NT2/D1 (cell line): Measurements from ENCODE around the gene DOCK2.
A peak's percentile ranks its signal among the peaks of the same experiment; 100 is the strongest.

ENCODE experiments used
- DNase-seq: peaks from one replicate; pipeline ENCODE4 v3.0.0-alpha.2; 2011; ENCODE audit warnings: low read depth, low spot score
- H3K27me3 ChIP-seq: 2 replicates; pipeline ENCODE4 v1.6.0; 2011; ENCODE audit warnings: mild to moderate bottlenecking; ENCODE audit not compliant: insufficient read length, insufficient read depth
- H3K36me3 ChIP-seq: 2 replicates; pipeline ENCODE4 v1.6.1; 2011; ENCODE audit warnings: mild to moderate bottlenecking, low read length, mixed read lengths; ENCODE audit not compliant: insufficient read depth, insufficient read length
- H3K4me1 ChIP-seq: 2 replicates; pipeline ENCODE4 v1.5.1; 2011; ENCODE audit not compliant: insufficient read depth, insufficient read length
- H3K4me3 ChIP-seq: 2 replicates; pipeline ENCODE4 v1.5.1; 2011; ENCODE audit warnings: low read depth; ENCODE audit not compliant: insufficient read length
- H3K9ac ChIP-seq: 2 replicates; pipeline ENCODE4 v1.6.0; 2011; ENCODE audit warnings: low read depth; ENCODE audit not compliant: insufficient read length
- H3K9me3 ChIP-seq: 2 replicates; pipeline ENCODE4 v1.5.1; 2011; ENCODE audit warnings: mild to moderate bottlenecking, low read length; ENCODE audit not compliant: insufficient read depth
- SUZ12 ChIP-seq: IDR thresholded peaks from 2 replicates; pipeline ENCODE4 v1.6.1; 2011; ENCODE audit not compliant: insufficient read length, insufficient read depth; ENCODE audit errors: extremely low read depth
- YY1 ChIP-seq: IDR thresholded peaks from 2 replicates; pipeline ENCODE4 v1.6.1; 2011; ENCODE audit not compliant: insufficient read length, insufficient read depth
- ZNF274 ChIP-seq: IDR thresholded peaks from 2 replicates; pipeline ENCODE4 v1.6.1; 2011; ENCODE audit warnings: mild to moderate bottlenecking, low read depth, low read length

Gene DOCK2

DNA sequence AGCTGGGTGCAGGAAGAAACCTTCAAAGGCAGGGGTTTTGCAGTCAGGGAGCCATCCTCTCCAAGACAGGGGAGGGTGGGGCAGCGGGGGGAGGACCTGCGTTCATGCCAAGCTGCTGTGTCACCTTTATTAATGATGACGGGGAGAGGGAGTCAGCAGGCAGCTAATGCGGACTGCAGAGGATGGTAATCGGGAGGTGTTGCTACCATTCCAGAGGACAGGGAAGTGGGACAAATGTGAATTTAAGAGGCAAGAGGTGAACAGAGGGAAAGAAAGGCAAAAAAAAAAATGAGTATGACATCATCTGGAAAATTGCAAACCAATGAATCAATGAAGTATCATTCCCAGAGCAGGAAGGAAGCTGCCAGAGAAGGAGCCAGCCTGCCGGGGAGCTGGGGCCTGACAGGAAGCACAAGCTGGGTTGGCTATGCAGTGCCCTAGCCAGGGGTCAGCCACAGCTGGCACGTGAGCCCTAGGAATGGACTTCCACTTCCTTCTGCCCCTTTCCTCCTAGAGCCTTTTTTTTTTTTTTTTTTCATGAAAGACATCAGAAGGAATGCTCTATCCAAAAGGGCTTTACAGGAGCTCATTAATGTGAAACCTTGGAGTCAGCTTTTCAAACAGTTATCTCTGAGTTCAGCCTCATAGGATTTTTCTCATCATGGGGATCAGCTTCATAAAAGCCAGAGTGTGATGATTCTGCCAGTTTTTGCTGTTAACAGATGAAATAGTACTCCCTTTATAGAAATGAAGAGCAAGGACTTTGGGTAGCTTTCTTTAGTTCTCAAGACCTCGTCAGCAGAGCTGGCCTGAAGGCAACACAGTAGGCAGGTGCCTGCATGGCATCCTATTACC is 334.1 kb downstream of the DOCK2 start:
- Histone ChIP-seq H3K36me3 (no peaks in the 10 kb centered on the region), H3K4me1 (no peaks in the 10 kb centered on the region), H3K27me3 (no peaks in the 10 kb centered on the region), H3K4me3 (no peak overlapping the region), H3K9me3 (no peaks in the 10 kb centered on the region), H3K9ac (no peak overlapping the region)
- DNase-seq, result no peak
- TF ChIP-seq ZNF274, result no peak
- no peak for TF ChIP-seq YY1
- TF ChIP-seq SUZ12, result no peak

- no peak overlapping the region for H3K4me3 ChIP-seq
- no peaks in the 10 kb centered on the region for H3K9me3 ChIP-seq
- no peaks in the 10 kb centered on the region for H3K27me3 ChIP-seq
- no peak overlapping the region for H3K9ac ChIP-seq
- no peak for TF ChIP-seq YY1
- no peak for TF ChIP-seq ZNF274
- no peak for TF ChIP-seq SUZ12
- DNase-seq, result no peak
- no peaks in the 10 kb centered on the region for H3K4me1 ChIP-seq
- H3K36me3 ChIP-seq, result no peaks in the 10 kb centered on the region
These were observed 334.7 kb downstream of the DOCK2 start for GRCh38 chr5:169971780-169972179.

DNA sequence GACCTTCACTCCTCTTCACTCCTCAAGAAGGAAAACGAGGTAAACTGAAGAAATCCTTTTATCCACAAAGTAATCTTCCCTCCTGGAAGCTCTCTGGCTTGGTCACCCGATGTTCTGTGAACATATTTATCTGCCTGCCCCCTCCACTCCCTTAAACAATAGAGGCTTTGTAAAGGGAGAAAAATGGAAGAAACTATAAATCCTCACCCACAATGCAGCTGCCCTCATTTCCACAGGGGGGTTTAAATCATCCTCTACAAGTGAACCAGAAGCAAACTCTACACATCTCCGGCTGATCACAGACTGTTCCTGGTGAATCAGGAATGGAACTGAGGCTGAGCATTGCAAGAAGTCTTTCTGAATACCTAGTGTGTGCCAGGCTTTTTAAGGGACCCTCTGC is 336.0 kb downstream of the DOCK2 start:
- TF ChIP-seq ZNF274, result no peak
- TF ChIP-seq SUZ12, result no peak
- TF ChIP-seq YY1, result no peak
- Histone ChIP-seq H3K36me3 (no peaks in the 10 kb centered on the region), H3K9me3 (no peaks in the 10 kb centered on the region), H3K4me3 (no peak overlapping the region), H3K27me3 (no peaks in the 10 kb centered on the region), H3K4me1 (no peaks in the 10 kb centered on the region), H3K9ac (no peak overlapping the region)
- no peak for DNase-seq

DNA sequence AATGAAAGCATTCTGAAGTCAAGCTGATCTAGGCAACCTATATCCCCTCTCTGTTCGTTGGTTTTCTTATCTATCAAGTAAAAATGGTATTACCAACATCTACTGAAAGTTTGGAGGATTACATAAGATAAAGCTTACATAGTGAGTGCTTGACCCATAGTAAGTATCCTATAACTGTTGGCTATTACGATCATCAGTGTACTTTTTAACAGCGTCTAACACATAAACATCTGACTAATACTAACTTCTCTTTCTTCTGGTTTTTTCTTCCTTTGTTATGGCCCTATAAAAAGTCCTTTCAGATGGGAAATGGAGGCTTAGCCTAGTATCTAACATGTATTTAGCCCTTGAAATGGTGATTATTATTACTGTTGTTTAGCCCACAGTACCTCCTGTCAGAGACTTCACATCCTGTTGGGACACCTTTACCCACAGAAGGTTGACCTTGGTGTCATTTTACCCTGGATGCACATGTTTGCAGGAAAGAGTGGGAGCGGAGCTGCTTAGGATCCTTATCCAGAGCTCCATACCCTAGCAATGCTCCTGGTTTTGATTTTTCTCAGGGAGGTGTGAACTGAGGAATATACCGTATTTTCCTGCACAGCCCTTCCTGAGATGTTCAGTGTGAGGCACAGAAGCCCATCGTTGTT is 337.2 kb downstream of the DOCK2 start:
- no peak for DNase-seq
- no peaks in the 10 kb centered on the region for H3K4me1 ChIP-seq
- H3K9ac ChIP-seq, result no peak overlapping the region
- H3K4me3 ChIP-seq, result no peak overlapping the region
- no peaks in the 10 kb centered on the region for H3K27me3 ChIP-seq
- TF ChIP-seq SUZ12, result no peak
- no peak for TF ChIP-seq ZNF274
- TF ChIP-seq YY1, result no peak
- no peaks in the 10 kb centered on the region for H3K36me3 ChIP-seq
- no peaks in the 10 kb centered on the region for H3K9me3 ChIP-seq

GRCh38 chr5:169978714-169979113 is 341.6 kb downstream of the DOCK2 start:
- no peaks in the 10 kb centered on the region for H3K4me1 ChIP-seq
- no peak overlapping the region for H3K9ac ChIP-seq
- H3K9me3 ChIP-seq, result no peaks in the 10 kb centered on the region
- H3K4me3 ChIP-seq, result no peak overlapping the region
- H3K27me3 ChIP-seq, result no peaks in the 10 kb centered on the region
- DNase-seq, result no peak
- TF ChIP-seq SUZ12 (no peak), YY1 (no peak), ZNF274 (no peak)
- no peaks in the 10 kb centered on the region for H3K36me3 ChIP-seq

DNA sequence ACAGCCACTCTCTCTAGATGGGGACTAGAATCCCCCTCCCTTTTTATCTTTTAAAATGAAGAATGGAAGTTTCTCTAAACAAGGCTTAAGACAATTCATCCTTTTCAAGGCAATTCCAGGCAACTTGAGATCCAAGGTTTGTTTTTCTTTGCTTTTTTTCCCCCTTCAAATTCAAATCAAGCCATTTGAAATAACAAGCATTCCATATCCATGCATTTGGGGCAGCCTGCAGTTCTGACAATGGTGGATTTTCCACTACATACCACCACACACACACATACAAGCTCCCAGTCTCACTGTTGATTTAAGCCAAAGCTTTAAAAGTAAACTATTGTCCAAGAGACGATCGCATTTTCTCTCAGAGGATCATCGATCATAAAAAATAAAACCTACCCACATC is 342.8 kb downstream of the DOCK2 start:
- no peak for DNase-seq
- H3K36me3 ChIP-seq, result no peaks in the 10 kb centered on the region
- peak overlapping the region; percentile 39 for H3K9ac ChIP-seq
- H3K4me3 ChIP-seq, result peak overlapping the region; percentile 12
- H3K9me3 ChIP-seq, result no peaks in the 10 kb centered on the region
- no peaks in the 10 kb centered on the region for H3K4me1 ChIP-seq
- TF ChIP-seq ZNF274 (no peak), SUZ12 (no peak), YY1 (no peak)
- H3K27me3 ChIP-seq, result no peaks in the 10 kb centered on the region

DNA sequence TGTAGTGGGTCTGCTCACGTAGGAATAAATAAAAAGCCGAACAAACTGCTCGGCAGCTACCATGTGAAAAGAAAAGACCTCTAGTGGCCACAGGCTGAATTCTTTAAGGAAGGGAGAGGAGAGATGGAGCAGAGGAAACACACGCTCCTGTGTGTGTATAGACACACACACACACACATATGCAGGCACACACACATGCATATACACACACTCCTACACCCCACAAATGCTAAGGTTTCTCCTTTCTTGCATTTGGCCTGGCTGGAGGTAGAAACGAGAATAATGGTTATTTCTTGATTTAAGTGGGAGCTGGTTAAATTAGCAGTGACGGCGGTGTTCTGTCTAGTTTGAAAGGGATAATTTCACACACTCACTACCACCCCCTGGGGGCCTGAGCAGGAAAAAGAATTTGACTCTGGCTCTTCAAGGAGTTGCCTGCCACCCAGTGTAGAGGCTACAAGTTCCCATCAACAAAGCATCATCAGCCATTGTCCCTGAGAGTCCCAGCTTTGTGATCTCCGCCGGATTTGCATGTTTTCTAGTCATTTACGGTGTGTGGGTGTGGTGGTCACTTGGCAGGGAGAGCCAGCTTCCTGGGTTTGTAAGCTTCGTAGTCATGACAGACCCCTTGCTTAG is 343.5 kb downstream of the DOCK2 start, which contains the start of gene INSYN2B:
Gene INSYN2B, minus strand, starts transcription at position 78 of the 636 bp plus-strand sequence. CDS start 96,597 bp downstream, outside the sequence.
- H3K4me1 ChIP-seq, result no peaks in the 10 kb centered on the region
- H3K9me3 ChIP-seq, result no peaks in the 10 kb centered on the region
- H3K9ac ChIP-seq, result peak within 1 kb of the TSS; percentile 39
- H3K27me3 ChIP-seq, result no peaks in the 10 kb centered on the region
- TF ChIP-seq ZNF274, result no peak
- TF ChIP-seq YY1, result no peak
- TF ChIP-seq SUZ12, result no peak
- peak; percentile 88 for DNase-seq
- H3K36me3 ChIP-seq, result no peaks in the 10 kb centered on the region
- H3K4me3 ChIP-seq, result peak within 1 kb of the TSS; percentile 12
